ENCODE measurements around the gene LYPD5.

DNA sequence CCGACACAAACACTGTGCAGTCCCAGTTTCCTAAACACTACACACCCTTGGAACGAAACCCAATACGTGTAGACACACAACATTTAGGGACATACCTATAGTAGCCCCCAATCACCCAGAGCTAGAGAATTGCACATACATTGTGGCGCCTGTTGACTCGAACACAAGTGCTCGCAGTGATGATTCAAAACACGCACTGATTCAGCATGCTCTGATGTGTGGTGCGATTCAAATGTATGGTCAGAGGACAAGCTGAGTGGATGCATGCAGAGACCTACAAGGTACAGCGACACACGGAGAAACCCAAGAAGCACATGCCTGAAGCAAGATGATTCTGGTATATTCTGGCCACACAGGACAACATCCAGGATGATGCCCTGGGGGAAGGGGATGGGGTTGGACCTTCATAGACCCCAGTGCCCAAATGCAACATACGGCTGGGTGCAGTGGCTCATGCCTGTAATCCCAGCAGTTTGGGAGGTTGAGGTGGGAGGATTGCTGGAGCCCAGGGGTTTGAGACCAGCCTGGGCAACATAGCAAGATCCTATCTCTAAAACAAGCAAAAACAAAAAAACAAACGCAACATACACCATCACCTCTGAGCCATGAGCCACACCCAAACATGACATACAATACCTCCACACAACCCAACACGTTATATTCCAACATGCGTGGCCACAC lies 20.5 kb downstream of the LYPD5 start:
- no peak for TF ChIP-seq FOXP2 (optimal IDR thresholded peaks at IDR 0.05; ENCODE audit: control extremely low read depth, extremely low read length, insufficient read depth)
- no peak for TF ChIP-seq POLR2AphosphoS5 (IDR thresholded peaks at IDR 0.05; ENCODE audit: borderline replicate concordance, low read depth, low read length)

Data from SK-N-MC (cell line).